ENCODE measurements around the gene GRID1. TPM values are rescaled to one million over a fixed set of nuclear protein-coding genes. Genes with fewer than 3 reads are reported as not detected.

The GRID1 gene
- total and polyA plus RNA-seq, 9 of the 15 experiments (the other 6 are each of a cell fraction or from before 2014, with no cell fraction given), result 0.01 to 7.2 (median 1.2) TPM

GRCh38 chr10:86361156-86362128 is 5.2 kb downstream of the GRID1 start:
- H2AFZ ChIP-seq (ENCODE audit: low read depth, low read length), result no peak overlapping the region

More at GRCh38 chr10:86361156-86362128, 5.2 kb downstream of the GRID1 start:
- intact Hi-C loops (cut with micrococcal nuclease), result no loop called here
- Histone ChIP-seq H3K27ac (ENCODE audit: extremely low read depth, low read depth, low read length) (no peak overlapping the region), H3K4me2 (ENCODE audit: insufficient read depth, low read length) (no peak overlapping the region), H3K27me3 (ENCODE audit: control insufficient read depth in 2 of 2, insufficient read depth in 2 of 2, low read length in 2 of 2) (peaks cover 4 to 34% of the 10 kb centered on the region in 2 experiments; a peak in 3 of 5 replicates), H3K9me3 (replicated peaks; ENCODE audit: control insufficient read depth, insufficient read depth, low read depth, low read length) (no peaks in the 10 kb centered on the region), H3K4me3 (no peak overlapping the region), H3K4me1 (replicated peaks in 1 of 2; ENCODE audit: control insufficient read depth in 2 of 2, insufficient read depth in 2 of 2, low read length in 2 of 2) (peaks cover 0 to 15% of the 10 kb centered on the region in 2 experiments; a peak in 2 of 5 replicates), H3K9me1 (ENCODE audit: control insufficient read depth, insufficient read depth, low read length) (no peaks in the 10 kb centered on the region), H3K9ac (ENCODE audit: insufficient read depth in 1 of 2, low read depth in 2 of 2, low read length in 2 of 2) (no peak overlapping the region), H4K20me1 (replicated peaks; ENCODE audit: control insufficient read depth, insufficient read depth, low read length) (no peaks in the 10 kb centered on the region), H3K79me2 (ENCODE audit: control insufficient read depth, insufficient read depth, low read length) (no peaks in the 10 kb centered on the region), H3K36me3 (ENCODE audit: control insufficient read depth, insufficient read depth, low read length) (no peaks in the 10 kb centered on the region)
- ATAC-seq (no peak), FAIRE-seq (no peak), DNase-seq (ENCODE audit: extremely low read depth in 1 of 4, low spot score in 3 of 4) (no peak)
- TF ChIP-seq MTA3 (IDR thresholded peaks at IDR 0.05; ENCODE audit: borderline replicate concordance) (no peak), GABPA (tag; conservative IDR thresholded peaks at IDR 0.05; ENCODE audit: low read depth) (no peak)
- TF ChIP-seq, protein P1, sequence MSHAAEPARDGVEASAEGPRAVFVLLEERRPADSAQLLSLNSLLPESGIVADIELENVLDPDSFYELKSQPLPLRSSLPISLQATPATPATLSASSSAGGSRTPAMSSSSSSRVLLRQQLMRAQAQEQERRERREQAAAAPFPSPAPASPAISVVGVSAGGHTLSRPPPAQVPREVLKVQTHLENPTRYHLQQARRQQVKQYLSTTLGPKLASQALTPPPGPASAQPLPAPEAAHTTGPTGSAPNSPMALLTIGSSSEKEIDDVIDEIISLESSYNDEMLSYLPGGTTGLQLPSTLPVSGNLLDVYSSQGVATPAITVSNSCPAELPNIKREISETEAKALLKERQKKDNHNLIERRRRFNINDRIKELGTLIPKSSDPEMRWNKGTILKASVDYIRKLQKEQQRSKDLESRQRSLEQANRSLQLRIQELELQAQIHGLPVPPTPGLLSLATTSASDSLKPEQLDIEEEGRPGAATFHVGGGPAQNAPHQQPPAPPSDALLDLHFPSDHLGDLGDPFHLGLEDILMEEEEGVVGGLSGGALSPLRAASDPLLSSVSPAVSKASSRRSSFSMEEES (CRISPR knock-in tag; IDR thresholded peaks at IDR 0.05), result no peak
- no TSS peak for BruUV-seq (replicated peaks)
- ChIA-PET CTCF (ENCODE audit: low intra/inter-chr PET ratio) (no interaction called here), POLR2A (interaction anchor here (0.5 kb wide), 1 partner anchor 42 kb away, joined by 3 read pairs; no protein-coding TSS in a partner anchor)
- WGBS (ENCODE audit: insufficient coverage, low coverage, missing lambda C conversion rate), result 2% methylated on average over 5 of the region's 5 CpGs
- in situ Hi-C loops (cut with MboI), result no loop called here
